Measurements from ENCODE around the gene VAPA. TPM values are rescaled to one million over a fixed set of nuclear protein-coding genes. Genes with fewer than 3 reads are reported as not detected.

Gene VAPA
- total and polyA plus RNA-seq, 9 of the 15 experiments (the other 6 are each of a cell fraction or from before 2014, with no cell fraction given) = 219 to 902 (median 526) TPM

DNA sequence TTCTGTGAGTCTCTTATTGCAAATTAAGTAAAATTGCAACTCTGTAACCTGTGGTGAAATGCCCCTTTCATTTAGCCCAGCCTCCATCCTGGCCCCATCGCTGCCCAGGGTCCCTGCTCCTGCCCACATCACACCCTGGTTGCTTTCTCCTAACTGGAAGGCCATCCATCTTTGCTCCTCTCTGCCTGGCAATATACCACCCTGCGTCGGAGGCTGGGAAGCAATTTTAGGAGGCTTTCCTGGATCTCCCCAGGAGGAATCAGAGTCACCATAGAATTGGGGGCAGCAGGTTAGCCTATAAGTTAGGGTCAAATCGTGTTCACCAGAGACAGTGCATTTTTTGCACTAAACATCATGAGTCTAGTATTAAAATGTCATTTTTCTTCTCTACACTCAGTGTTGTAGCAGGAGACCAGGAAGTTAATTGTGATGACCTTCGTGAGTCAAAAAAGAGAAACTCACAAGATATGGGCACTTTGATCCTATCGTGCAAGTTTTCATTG, 42.5 kb upstream of the VAPA start (continued):
- no peak for TF ChIP-seq NR4A1 (CRISPR knock-in tag; IDR thresholded peaks at IDR 0.05)
- TF ChIP-seq NR4A1 (tag; IDR thresholded peaks at IDR 0.05) = peak; percentile 18; the same call in 1 of the 2 replicates
- TF ChIP-seq CBFA2T3 (IDR thresholded peaks at IDR 0.05) = no peak
- TF ChIP-seq NR2C1 (IDR thresholded peaks at IDR 0.05) = no peak
- peak; percentile 61 for TF ChIP-seq NR2C1 (tag; IDR thresholded peaks at IDR 0.05)
- no peak for TF ChIP-seq ATF1 (CRISPR knock-in tag; IDR thresholded peaks at IDR 0.05)
- 0 out of 2 replicates have a peak, but pooled peaks have one; percentile 7 for TF ChIP-seq ATF1 (tag; IDR thresholded peaks at IDR 0.05)

DNA sequence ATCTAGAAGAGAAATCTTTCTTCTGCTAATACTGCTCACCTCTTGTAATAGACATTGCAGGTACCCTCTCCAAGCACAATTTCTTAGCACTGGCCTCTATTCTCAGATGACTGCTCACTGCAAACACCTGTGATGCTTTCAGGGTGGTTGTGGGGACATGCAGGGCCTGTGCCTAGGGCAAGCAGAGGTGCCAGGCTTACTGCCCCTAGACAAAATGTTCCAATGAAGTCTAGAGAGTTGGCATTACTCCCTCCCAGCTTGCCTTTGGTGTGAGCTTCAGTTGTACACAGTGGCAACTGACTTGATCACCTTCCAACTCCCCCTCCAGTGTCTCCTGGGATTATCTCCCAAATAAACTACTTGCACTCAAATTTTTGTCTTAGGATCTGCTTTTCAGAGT, 41.0 kb upstream of the VAPA start:
- DNase-seq (ENCODE audit: extremely low read depth in 1 of 4, low spot score in 3 of 4) (no peak), ATAC-seq (no peak), FAIRE-seq (no peak)
- no peaks in the 10 kb centered on the region for H3K27me3 ChIP-seq (ENCODE audit: control insufficient read depth in 2 of 2, insufficient read depth in 2 of 2, low read length in 2 of 2)
- in situ Hi-C loops (cut with MboI) (no loop called here), intact Hi-C loops (cut with micrococcal nuclease) (loop anchor here (10.0 kb wide), 1 partner anchor 188 kb away; no protein-coding TSS in a partner anchor)
- H3K9me3 ChIP-seq (replicated peaks; ENCODE audit: control insufficient read depth, insufficient read depth, low read depth, low read length) = no peaks in the 10 kb centered on the region
- CTCF ChIA-PET (ENCODE audit: low intra/inter-chr PET ratio) = no interaction called here
- H3K79me2 ChIP-seq (ENCODE audit: control insufficient read depth, insufficient read depth, low read length) = peaks cover 14% of the 10 kb centered on the region; the same call in 2 of the 3 replicates
- H3K36me3 ChIP-seq (ENCODE audit: control insufficient read depth, insufficient read depth, low read length) = no peaks in the 10 kb centered on the region
- peak overlapping the region; percentile 39; the same call in 2 of the 3 replicates for H3K27ac ChIP-seq (ENCODE audit: extremely low read depth, low read depth, low read length)
- peak overlapping the region; percentile 12 to 26; a peak in 2 of 4 replicates for H3K9ac ChIP-seq (ENCODE audit: insufficient read depth in 1 of 2, low read depth in 2 of 2, low read length in 2 of 2)
- peaks cover 34 to 78% of the 10 kb centered on the region in 2 experiments for H3K4me1 ChIP-seq (replicated peaks in 1 of 2; ENCODE audit: control insufficient read depth in 2 of 2, insufficient read depth in 2 of 2, low read length in 2 of 2)
- no TSS peak for BruUV-seq (replicated peaks)
- H3K4me2 ChIP-seq (ENCODE audit: insufficient read depth, low read length) = no peak overlapping the region
- H2AFZ ChIP-seq (ENCODE audit: low read depth, low read length) = peak overlapping the region; percentile 74
- H3K4me3 ChIP-seq = no peak overlapping the region
- H4K20me1 ChIP-seq (replicated peaks; ENCODE audit: control insufficient read depth, insufficient read depth, low read length) = no peaks in the 10 kb centered on the region
- TF ChIP-seq, protein P1, sequence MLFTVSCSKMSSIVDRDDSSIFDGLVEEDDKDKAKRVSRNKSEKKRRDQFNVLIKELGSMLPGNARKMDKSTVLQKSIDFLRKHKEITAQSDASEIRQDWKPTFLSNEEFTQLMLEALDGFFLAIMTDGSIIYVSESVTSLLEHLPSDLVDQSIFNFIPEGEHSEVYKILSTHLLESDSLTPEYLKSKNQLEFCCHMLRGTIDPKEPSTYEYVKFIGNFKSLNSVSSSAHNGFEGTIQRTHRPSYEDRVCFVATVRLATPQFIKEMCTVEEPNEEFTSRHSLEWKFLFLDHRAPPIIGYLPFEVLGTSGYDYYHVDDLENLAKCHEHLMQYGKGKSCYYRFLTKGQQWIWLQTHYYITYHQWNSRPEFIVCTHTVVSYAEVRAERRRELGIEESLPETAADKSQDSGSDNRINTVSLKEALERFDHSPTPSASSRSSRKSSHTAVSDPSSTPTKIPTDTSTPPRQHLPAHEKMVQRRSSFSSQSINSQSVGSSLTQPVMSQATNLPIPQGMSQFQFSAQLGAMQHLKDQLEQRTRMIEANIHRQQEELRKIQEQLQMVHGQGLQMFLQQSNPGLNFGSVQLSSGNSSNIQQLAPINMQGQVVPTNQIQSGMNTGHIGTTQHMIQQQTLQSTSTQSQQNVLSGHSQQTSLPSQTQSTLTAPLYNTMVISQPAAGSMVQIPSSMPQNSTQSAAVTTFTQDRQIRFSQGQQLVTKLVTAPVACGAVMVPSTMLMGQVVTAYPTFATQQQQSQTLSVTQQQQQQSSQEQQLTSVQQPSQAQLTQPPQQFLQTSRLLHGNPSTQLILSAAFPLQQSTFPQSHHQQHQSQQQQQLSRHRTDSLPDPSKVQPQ (CRISPR knock-in tag; IDR thresholded peaks at IDR 0.05; ENCODE audit: borderline replicate concordance) = no peak
- peak; percentile 90 for TF ChIP-seq WHSC1 (IDR thresholded peaks at IDR 0.05; ENCODE audit: low read length)
- H3K9me1 ChIP-seq (ENCODE audit: control insufficient read depth, insufficient read depth, low read length) = no peaks in the 10 kb centered on the region
- POLR2A ChIA-PET = interaction anchor here (1.0 kb wide), 1 partner anchor 12 kb away, joined by 3 read pairs; no protein-coding TSS in a partner anchor
